ENCODE data around the gene CDHR3. TPM values are rescaled to one million over a fixed set of nuclear protein-coding genes. Genes with fewer than 3 reads are reported as not detected.
A peak's percentile ranks its signal among the peaks of the same experiment; 100 is the strongest.

The CDHR3 gene
- polyA plus RNA-seq, 3 donors = 0.16 TPM; not detected in 2

GRCh38 chr7:106054156-106054910, 91.3 kb downstream of the CDHR3 start:
- Mint-ChIP-seq H3K27me3 (ENCODE audit: low read depth in 3 of 3) (peaks cover 18 to 52% (median 46%) of the 10 kb centered on the region in 3 donors), H3K9me3 (no peaks in the 10 kb centered on the region), H3K27ac (no peak overlapping the region), H3K4me1 (peaks cover 26% of the 10 kb centered on the region), H3K36me3 (no peaks in the 10 kb centered on the region), H3K4me3 (peak overlapping the region in 1 of 2 donors; percentile 43)
- TF ChIP-seq CTCF (IDR thresholded peaks at IDR 0.05) = no peak
- intact Hi-C loops (cut with micrococcal nuclease) = no loop called here
- H3K27ac ChIP-seq (ENCODE audit: low read depth in 1 of 2, low read length in 2 of 2) = no peak overlapping the region
- no peaks in the 10 kb centered on the region for H4K20me1 ChIP-seq (ENCODE audit: insufficient read depth, low read length)
- no peaks in the 10 kb centered on the region for H3K79me2 ChIP-seq (ENCODE audit: insufficient read depth, low read length)
- no peaks in the 10 kb centered on the region for H3K36me3 ChIP-seq (replicated peaks in 1 of 2; ENCODE audit: control insufficient read depth in 1 of 2, insufficient read depth in 2 of 2, low read length in 2 of 2)
- no peaks in the 10 kb centered on the region for H3K9me3 ChIP-seq (replicated peaks in 1 of 2; ENCODE audit: control insufficient read depth in 1 of 2, insufficient read depth in 1 of 2, low read length in 2 of 2)
- DNase-seq = no peak
- peaks cover 9 to 14% of the 10 kb centered on the region in 2 donors for H3K4me1 ChIP-seq (ENCODE audit: control insufficient read depth in 1 of 2, insufficient read depth in 2 of 2, low read length in 2 of 2)
- 94% methylated on average over 6 of the region's 11 CpGs for WGBS (ENCODE audit: insufficient coverage)
- no peak overlapping the region for H3K4me2 ChIP-seq (replicated peaks; ENCODE audit: extremely low read depth, low read length, poor library complexity, severe bottlenecking)
- peaks cover 2 to 34% of the 10 kb centered on the region in 2 donors for H3K27me3 ChIP-seq (ENCODE audit: control insufficient read depth in 2 of 2, insufficient read depth in 2 of 2, low read length in 2 of 2)
- H3K9ac ChIP-seq (ENCODE audit: insufficient read depth, low read length, poor library complexity, severe bottlenecking) = no peak overlapping the region
- H2AFZ ChIP-seq (ENCODE audit: insufficient read depth, low read depth, low read length, poor library complexity, severe bottlenecking) = no peak overlapping the region
- no peak overlapping the region for H3K4me3 ChIP-seq (replicated peaks in 1 of 3; ENCODE audit: low read depth in 2 of 3, low read length in 3 of 3)

GRCh38 chr7:106054971-106055532, 92.0 kb downstream of the CDHR3 start:
- Histone ChIP-seq H3K27me3 (ENCODE audit: control insufficient read depth in 2 of 2, insufficient read depth in 2 of 2, low read length in 2 of 2) (peaks cover 2 to 34% of the 10 kb centered on the region in 2 donors), H3K4me2 (replicated peaks; ENCODE audit: extremely low read depth, low read length, poor library complexity, severe bottlenecking) (no peak overlapping the region), H3K79me2 (ENCODE audit: insufficient read depth, low read length) (no peaks in the 10 kb centered on the region), H4K20me1 (ENCODE audit: insufficient read depth, low read length) (no peaks in the 10 kb centered on the region), H3K36me3 (replicated peaks in 1 of 2; ENCODE audit: control insufficient read depth in 1 of 2, insufficient read depth in 2 of 2, low read length in 2 of 2) (no peaks in the 10 kb centered on the region), H3K4me3 (replicated peaks in 1 of 3; ENCODE audit: low read depth in 2 of 3, low read length in 3 of 3) (no peak overlapping the region), H3K9me3 (replicated peaks in 1 of 2; ENCODE audit: control insufficient read depth in 1 of 2, insufficient read depth in 1 of 2, low read length in 2 of 2) (no peaks in the 10 kb centered on the region), H3K9ac (ENCODE audit: insufficient read depth, low read length, poor library complexity, severe bottlenecking) (no peak overlapping the region), H3K4me1 (ENCODE audit: control insufficient read depth in 1 of 2, insufficient read depth in 2 of 2, low read length in 2 of 2) (peaks cover 15 to 21% of the 10 kb centered on the region in 2 donors), H2AFZ (ENCODE audit: insufficient read depth, low read depth, low read length, poor library complexity, severe bottlenecking) (no peak overlapping the region), H3K27ac (ENCODE audit: low read depth in 1 of 2, low read length in 2 of 2) (no peak overlapping the region)
- peaks cover 32% of the 10 kb centered on the region for H3K4me1 Mint-ChIP-seq
- H3K36me3 Mint-ChIP-seq = no peaks in the 10 kb centered on the region
- peaks cover 19 to 48% (median 46%) of the 10 kb centered on the region in 3 donors for H3K27me3 Mint-ChIP-seq (ENCODE audit: low read depth in 3 of 3)
- no peak overlapping the region for H3K27ac Mint-ChIP-seq
- WGBS (ENCODE audit: insufficient coverage) = no CpG with 5 or more reads among the region's 7 CpGs
- intact Hi-C loops (cut with micrococcal nuclease) = no loop called here
- peak overlapping the region in 1 of 2 donors; percentile 43 for H3K4me3 Mint-ChIP-seq
- H3K9me3 Mint-ChIP-seq = no peaks in the 10 kb centered on the region
- no peak for DNase-seq
- TF ChIP-seq CTCF (IDR thresholded peaks at IDR 0.05) = no peak

All from CD14-positive monocyte (primary cell).